Fibroblast of lung (primary cell): Measurements from ENCODE around the gene GDAP2. TPM values are rescaled to one million over a fixed set of nuclear protein-coding genes. Genes with fewer than 3 reads are reported as not detected.
"Not testable (repeated sequence)": the region's sequence is repeated elsewhere in the genome, so short reads cannot be mapped to it uniquely, and the experiment has no call there.

ENCODE experiments used
- DNase-seq, 2 donors: peaks; one replicate each; pipeline versions ENCODE4 v3.0.0 to v3.0.0-alpha.2; 2010; ENCODE audit warnings: low read depth in 2 of 2
- H2AFZ ChIP-seq: 2 replicates; pipeline ENCODE4 v1.5.1; 2012; ENCODE audit warnings: low read length, control low read depth, inconsistent platforms
- H3K27ac ChIP-seq: 2 replicates; pipeline ENCODE4 v1.5.1; 2011; ENCODE audit warnings: low read length, control low read depth; ENCODE audit not compliant: insufficient read depth
- H3K27me3 ChIP-seq: 2 replicates; pipeline ENCODE4 v1.5.1; 2011; ENCODE audit warnings: mild to moderate bottlenecking, low read length; ENCODE audit not compliant: control insufficient read depth, insufficient read depth
- H3K36me3 ChIP-seq: 2 replicates; pipeline ENCODE4 v1.5.1; 2011; ENCODE audit warnings: low read length; ENCODE audit not compliant: control insufficient read depth, insufficient read depth
- H3K4me1 ChIP-seq: 2 replicates; pipeline ENCODE4 v1.5.1; 2011; ENCODE audit warnings: low read length; ENCODE audit not compliant: control insufficient read depth, insufficient read depth; ENCODE audit errors: extremely low read depth
- H3K4me2 ChIP-seq: 2 replicates; pipeline ENCODE4 v1.5.1; 2011; ENCODE audit warnings: low read length, control low read depth; ENCODE audit not compliant: insufficient read depth; ENCODE audit errors: extremely low read depth
- H3K4me3 ChIP-seq, 4 experiments: fragments of 200-600 bp in 1 of 4; sonication (generic) in 1 of 4; replicated peaks in 1 of 4; 2 replicates each; pipeline ENCODE4 v1.5.1; 2011 to 2016; ENCODE audit warnings: low read length in 4 of 4, low read depth in 3 of 4, mild to moderate bottlenecking in 3 of 4, control low read depth in 2 of 4, inconsistent platforms in 1 of 4, mixed read lengths in 1 of 4; ENCODE audit not compliant: insufficient read depth in 1 of 4; ENCODE audit errors: control extremely low read depth in 1 of 4
- H3K79me2 ChIP-seq: 2 replicates; pipeline ENCODE4 v1.5.1; 2012; ENCODE audit warnings: mild to moderate bottlenecking, low read length, inconsistent platforms; ENCODE audit not compliant: control insufficient read depth, insufficient read depth
- H3K9ac ChIP-seq: 2 replicates; pipeline ENCODE4 v1.5.1; 2011; ENCODE audit warnings: mild to moderate bottlenecking, low read length, control low read depth; ENCODE audit not compliant: insufficient read depth
- H3K9me3 ChIP-seq: 2 replicates; pipeline ENCODE4 v1.5.1; 2012; ENCODE audit warnings: low read depth, low read length; ENCODE audit not compliant: control insufficient read depth, insufficient read depth
- H4K20me1 ChIP-seq: 2 replicates; pipeline ENCODE4 v1.5.1; 2011; ENCODE audit warnings: low read length; ENCODE audit not compliant: control insufficient read depth, insufficient read depth; ENCODE audit errors: extremely low read depth
- CTCF ChIP-seq, 2 donors: IDR thresholded peaks in 1 of 2; conservative IDR thresholded peaks in 1 of 2; 1 replicate in 1 of 2; 2 replicates in 1 of 2; pipeline ENCODE4 v1.5.1; 2011 to 2012; ENCODE audit warnings: low read length in 2 of 2, control low read depth in 1 of 2, inconsistent platforms in 1 of 2, low read depth in 1 of 2, mild to moderate bottlenecking in 1 of 2
- EZH2 ChIP-seq: IDR thresholded peaks from 2 replicates; pipeline ENCODE4 v1.5.1; 2012; ENCODE audit warnings: low read length, control low read depth, mild to moderate bottlenecking; ENCODE audit errors: missing control alignments
- polyA plus RNA-seq, 2 donors: library from polyadenylated mRNA; depleted of rRNA in 1 of 2; stranded (reverse) in 1 of 2; unstranded in 1 of 2; fragments of >200 nt; gene quantifications; 2 replicates each; pipeline ENCODE4 v1.2.1, GENCODE V29; 2011 to 2012; ENCODE audit warnings: missing spikeins in 1 of 2
- total RNA-seq: library from RNA; depleted of rRNA; stranded (reverse); fragments of >200 nt; gene quantifications from 2 replicates; pipeline ENCODE4 v1.2.1, GENCODE V29; 2014

The GDAP2 gene
- total and polyA plus RNA-seq, 2 donors (not counting 1 experiment from before 2014, with no cell fraction given), result 16.2 to 29.7 TPM

- H3K4me1 ChIP-seq, result no peaks in the 10 kb centered on the region
Observed at GRCh38 chr1:117852853-117853553, 76.4 kb downstream of the GDAP2 start.

GRCh38 chr1:117851687-117852086, 77.7 kb downstream of the GDAP2 start:
- H3K4me1 ChIP-seq, result no peaks in the 10 kb centered on the region
- no peak overlapping the region for H2AFZ ChIP-seq
- TF ChIP-seq EZH2 (no peak), CTCF (conservative IDR thresholded peaks at IDR 0.05 in 1 of 2, IDR thresholded peaks at IDR 0.05 in 1 of 2; ENCODE audit: low read depth in 1 of 2, low read length in 2 of 2) (no peak)
- H3K27ac ChIP-seq, result no peak overlapping the region
- DNase-seq, result no peak
- H3K79me2 ChIP-seq, result no peaks in the 10 kb centered on the region
- no peak overlapping the region for H3K4me3 ChIP-seq
- H3K27me3 ChIP-seq, result no peaks in the 10 kb centered on the region
- H3K9me3 ChIP-seq, result no peaks in the 10 kb centered on the region
- no peaks in the 10 kb centered on the region for H4K20me1 ChIP-seq
- no peaks in the 10 kb centered on the region for H3K36me3 ChIP-seq
- no peak overlapping the region for H3K9ac ChIP-seq
- no peak overlapping the region for H3K4me2 ChIP-seq

More at GRCh38 chr1:117852853-117853553, 76.4 kb downstream of the GDAP2 start:
- Histone ChIP-seq H3K27me3 (no peaks in the 10 kb centered on the region), H3K27ac (no peak overlapping the region), H3K4me3 (no peak overlapping the region), H3K4me2 (no peak overlapping the region), H3K36me3 (no peaks in the 10 kb centered on the region), H3K79me2 (no peaks in the 10 kb centered on the region), H3K9ac (no peak overlapping the region), H2AFZ (no peak overlapping the region), H3K9me3 (no peaks in the 10 kb centered on the region), H4K20me1 (no peaks in the 10 kb centered on the region)
- TF ChIP-seq EZH2, result no peak
- DNase-seq, result no peak

GRCh38 chr1:117846674-117847425, 82.6 kb downstream of the GDAP2 start:
- Histone ChIP-seq H3K27me3 (no peaks in the 10 kb centered on the region), H3K4me1 (no peaks in the 10 kb centered on the region), H3K4me2 (no peak overlapping the region), H2AFZ (no peak overlapping the region), H3K36me3 (no peaks in the 10 kb centered on the region), H3K27ac (no peak overlapping the region), H3K4me3 (no peak overlapping the region), H3K9ac (no peak overlapping the region), H3K9me3 (no peaks in the 10 kb centered on the region), H3K79me2 (no peaks in the 10 kb centered on the region), H4K20me1 (no peaks in the 10 kb centered on the region)
- no peak for TF ChIP-seq CTCF (conservative IDR thresholded peaks at IDR 0.05 in 1 of 2, IDR thresholded peaks at IDR 0.05 in 1 of 2; ENCODE audit: low read depth in 1 of 2, low read length in 2 of 2)
- TF ChIP-seq EZH2, result no peak
- DNase-seq, result no peak

GRCh38 chr1:117844478-117844877, 84.9 kb downstream of the GDAP2 start:
- H4K20me1 ChIP-seq, H3K4me3 ChIP-seq, H2AFZ ChIP-seq, H3K36me3 ChIP-seq, H3K4me2 ChIP-seq, H3K9ac ChIP-seq, H3K27ac ChIP-seq, H3K4me1 ChIP-seq, H3K27me3 ChIP-seq, H3K9me3 ChIP-seq, H3K79me2 ChIP-seq: not testable (repeated sequence)
- peak in 1 of 2 donors; percentile 13 for DNase-seq
